Activated effector memory CD4-positive, alpha-beta T cell treated with anti-CD3 and anti-CD28 coated beads, Interleukin-2, amount 50 U/mL, for 16 hours (primary cell): ENCODE results near the gene ADAT2.

ENCODE experiments used
- DNase-seq: peaks from one replicate; pipeline ENCODE4 v3.0.0-alpha.2; 2020

Gene ADAT2

DNA sequence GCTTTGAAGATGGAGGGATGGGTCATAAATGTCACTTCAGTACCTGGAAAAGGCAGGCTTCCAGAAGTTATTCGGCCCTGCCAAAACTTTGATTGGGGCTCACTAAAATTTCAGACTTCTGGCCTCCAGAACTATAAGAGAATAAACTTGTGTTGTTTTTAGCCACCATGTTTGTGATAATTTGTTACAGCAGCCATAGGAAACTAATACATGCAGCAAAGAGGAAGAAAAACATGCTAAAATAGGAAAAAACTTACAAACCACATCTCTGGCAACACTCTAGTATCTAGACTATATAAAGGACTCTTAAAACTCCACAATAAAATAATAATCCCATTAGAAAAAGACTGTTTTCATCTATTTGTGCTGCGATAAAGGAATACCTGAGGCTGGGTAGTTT, 9.5 kb downstream of the ADAT2 start:
- DNase-seq: no peak

DNA sequence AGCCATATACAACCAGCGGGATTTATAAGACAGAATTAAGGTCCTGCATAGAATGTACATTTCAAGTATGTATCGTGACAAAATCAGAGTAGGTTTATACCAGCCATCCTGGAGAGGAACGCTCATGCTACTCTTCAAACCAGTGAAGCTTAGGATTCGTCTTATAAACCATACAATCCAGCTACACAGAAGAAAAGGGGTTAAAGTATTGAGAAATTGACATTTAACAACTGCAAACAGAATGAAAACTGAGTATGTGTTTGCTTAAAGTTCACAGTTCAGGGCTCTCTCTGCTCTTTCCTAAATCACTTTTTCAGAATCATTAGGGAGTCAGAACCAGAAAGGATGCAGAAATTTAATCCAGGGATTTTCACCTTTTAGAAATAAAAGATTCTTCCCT, 17.9 kb downstream of the ADAT2 start:
- DNase-seq: no peak

GRCh38 chr6:143431226-143431625, 19.3 kb downstream of the ADAT2 start:
- no peak for DNase-seq

DNA sequence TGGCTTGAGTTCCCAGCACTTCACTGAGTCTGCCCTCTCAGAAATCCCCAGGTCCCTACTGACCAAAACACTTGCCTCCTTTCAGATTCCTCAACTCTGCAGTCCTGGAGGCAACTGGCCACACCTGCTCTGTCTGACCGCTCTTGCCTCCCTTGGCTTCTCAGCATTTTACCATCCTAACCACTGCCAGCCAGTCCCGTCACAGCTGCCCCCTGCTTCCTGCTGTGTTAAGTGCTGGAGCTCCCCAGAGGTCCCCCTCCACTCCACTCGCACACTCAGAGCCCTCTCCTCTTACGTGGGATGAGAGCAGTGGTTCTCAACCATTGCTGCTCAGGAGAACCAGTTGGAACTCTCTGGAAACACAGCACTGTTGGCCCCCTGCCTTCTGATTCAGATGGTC, 20.5 kb downstream of the ADAT2 start:
- no peak for DNase-seq

- peak; percentile 88 for DNase-seq
Observed at GRCh38 chr6:143427109-143427817, 23.2 kb downstream of the ADAT2 start.

DNA sequence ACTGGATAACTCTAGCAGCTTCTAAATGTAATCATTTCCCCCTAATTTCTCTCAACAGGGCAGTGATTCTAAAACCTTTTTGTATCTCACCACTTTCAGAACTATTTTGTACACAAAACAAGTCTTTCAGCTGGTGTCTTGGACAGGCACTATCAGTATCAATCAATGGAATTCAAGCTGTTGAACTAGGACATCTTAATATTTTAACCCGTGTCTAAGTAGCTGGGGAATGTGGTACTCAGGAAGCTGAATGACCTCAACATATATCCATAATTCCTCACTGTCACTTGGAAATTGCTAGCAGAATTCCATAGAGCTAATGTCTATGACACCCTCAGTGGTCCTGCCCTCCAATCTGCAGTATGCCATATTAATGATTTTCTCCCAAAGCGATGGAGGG, 24.5 kb downstream of the ADAT2 start:
- DNase-seq: no peak

- no peak for DNase-seq
Observed at GRCh38 chr6:143419526-143419925, 31.0 kb downstream of the ADAT2 start.

- DNase-seq: no peak
Observed at GRCh38 chr6:143414769-143415168, 35.7 kb downstream of the ADAT2 start.

DNA sequence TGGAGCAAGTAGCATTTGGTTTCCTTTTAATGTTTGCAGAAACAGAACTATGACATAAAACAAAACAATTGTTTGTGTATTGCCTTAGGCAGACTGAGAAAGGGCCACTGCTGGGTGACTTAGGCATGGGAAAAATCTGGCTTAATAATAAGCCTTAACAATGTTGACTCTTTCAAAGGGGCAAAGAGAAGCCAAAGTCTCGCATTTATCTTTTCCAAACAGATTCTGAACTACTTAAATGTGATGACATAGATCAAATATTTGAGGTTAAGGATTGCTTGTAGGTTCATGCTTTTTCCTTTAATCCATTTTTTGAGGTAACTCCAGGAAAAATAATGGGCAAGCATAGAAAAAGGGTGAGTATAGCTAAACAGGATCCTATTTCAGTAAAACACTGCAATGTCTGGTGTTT, 39.6 kb downstream of the ADAT2 start:
- DNase-seq: no peak

GRCh38 chr6:143408787-143409162, 41.7 kb downstream of the ADAT2 start:
- no peak for DNase-seq

DNA sequence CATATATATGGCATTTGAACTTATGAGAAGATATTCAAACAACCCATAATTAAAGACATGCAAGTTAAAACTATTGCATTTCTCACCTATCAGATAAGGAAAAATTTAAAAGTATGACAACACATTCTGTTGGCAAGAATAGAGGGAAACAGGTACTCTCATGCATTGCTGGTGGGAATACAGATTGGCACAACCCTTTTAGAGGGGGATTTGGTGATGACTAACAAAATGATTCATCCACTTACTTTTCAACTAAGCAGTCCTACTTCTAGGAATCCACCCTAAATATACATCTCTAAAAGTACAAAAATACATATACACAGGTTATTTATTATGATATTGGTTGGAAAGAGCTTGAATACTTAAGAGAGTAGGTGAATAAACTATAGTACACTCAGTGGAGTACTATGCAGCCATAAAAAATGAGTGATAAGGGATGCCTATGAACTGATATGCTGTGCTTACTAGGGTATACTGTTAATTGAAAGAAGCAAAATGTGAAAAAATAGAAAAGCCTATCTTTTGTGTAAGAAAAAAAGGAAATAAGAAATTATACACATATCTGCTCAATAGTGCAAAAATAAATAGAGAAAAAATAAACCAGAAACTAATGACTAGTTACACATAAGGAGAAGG, 42.2 kb downstream of the ADAT2 start:
- DNase-seq: no peak

DNA sequence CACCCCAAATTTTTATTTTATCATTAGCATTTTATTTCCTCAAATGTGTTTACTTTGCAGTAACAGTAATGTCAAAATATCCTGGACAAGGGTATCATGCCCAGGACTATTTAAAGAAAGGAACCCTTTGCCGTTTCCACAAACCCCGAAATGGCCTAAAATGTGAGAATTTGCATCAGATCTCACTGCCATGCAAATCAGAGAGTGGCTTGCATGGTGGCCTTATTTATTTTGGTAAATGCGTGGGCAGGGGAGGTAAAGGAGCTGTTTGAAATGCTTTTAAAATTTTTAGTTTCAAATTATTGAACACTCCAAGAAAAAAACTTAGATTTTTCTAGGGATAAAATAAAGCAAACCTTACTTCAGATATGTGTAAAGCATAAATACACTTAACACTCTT, 43.8 kb downstream of the ADAT2 start:
- DNase-seq: no peak

- no peak for DNase-seq
Observed at GRCh38 chr6:143405373-143406154, 44.9 kb downstream of the ADAT2 start.

GRCh38 chr6:143402721-143403336, 47.7 kb downstream of the ADAT2 start:
- DNase-seq: no peak

GRCh38 chr6:143401636-143402370, 48.7 kb downstream of the ADAT2 start:
- no peak for DNase-seq

GRCh38 chr6:143401068-143401446, 49.4 kb downstream of the ADAT2 start:
- no peak for DNase-seq

GRCh38 chr6:143400258-143401067, 50.0 kb downstream of the ADAT2 start:
- DNase-seq: no peak

DNA sequence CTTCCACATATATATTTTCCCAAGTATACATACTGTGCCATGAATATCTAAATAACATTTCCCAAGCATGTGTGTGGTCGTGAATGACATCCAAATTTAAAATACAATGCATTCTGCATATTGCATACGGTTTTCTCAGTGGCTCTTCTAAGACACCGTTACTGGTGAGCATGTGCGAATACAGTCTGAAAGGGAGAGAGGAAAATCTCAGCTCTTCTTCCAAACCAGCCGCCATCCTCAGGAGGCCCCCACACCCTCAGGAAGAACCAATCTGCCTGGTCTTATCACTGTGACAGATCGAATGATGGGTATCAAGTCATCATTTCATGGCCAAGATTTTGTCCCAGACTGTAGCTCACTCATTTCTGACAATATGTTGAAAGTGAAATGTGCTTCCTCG, 50.7 kb downstream of the ADAT2 start:
- DNase-seq: no peak

- no peak for DNase-seq
Observed at GRCh38 chr6:143399176-143399575, 51.3 kb downstream of the ADAT2 start.

DNA sequence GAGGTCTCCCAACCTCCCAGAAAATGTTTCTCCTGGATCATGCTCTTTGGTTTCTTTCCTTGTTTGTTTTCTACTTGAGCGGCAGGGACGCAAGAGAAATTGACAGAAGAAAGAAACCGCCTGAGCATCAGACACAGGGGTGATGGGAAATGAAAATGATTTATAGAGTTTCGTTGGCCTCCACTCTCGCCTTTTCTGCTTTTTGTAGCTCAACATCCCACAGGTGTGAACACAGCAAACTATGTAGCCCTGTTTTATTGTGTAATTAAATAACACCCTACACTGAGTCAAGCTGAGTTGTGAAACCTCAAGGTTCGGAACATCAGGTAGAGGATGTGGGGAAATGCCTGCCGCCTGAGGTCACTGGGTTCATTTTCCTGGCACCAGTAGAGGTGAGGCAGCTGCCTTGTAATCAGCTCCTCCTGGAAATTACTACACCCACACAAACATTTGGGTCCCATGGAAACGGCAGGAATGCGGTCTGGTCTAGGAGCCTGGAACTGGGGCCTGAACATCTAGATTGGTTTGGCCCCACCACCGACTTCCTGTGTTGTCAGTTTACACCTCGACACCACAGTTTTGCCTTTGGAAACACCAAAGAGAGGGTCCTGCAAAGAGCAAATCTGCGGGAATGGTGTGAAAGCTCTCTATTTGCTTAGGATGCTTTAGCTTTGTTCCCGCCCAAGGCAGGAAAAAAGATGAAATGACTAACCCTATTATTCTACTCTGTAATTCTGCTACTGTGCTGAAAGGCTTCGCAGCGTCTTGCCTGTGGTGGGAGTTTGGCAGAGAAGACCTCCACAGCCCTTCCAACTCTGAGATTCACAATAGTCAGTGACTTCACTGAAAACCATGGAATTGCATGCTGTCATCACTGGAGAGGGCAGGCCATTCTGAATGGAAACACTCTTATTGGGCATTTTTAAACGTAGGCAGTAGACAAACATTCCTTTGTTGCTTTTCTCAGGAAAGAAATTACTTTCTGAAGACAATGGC, 53.0 kb downstream of the ADAT2 start:
- DNase-seq: no peak
